H9 (cell line): Measurements from ENCODE around the gene SSBP3. TPM values are rescaled to one million over a fixed set of nuclear protein-coding genes. Genes with fewer than 3 reads are reported as not detected.

Source experiments
- DNase-seq: peaks from one replicate; pipeline ENCODE4 v3.0.0-alpha.2; 2017
- H2AFZ ChIP-seq: one replicate; pipeline ENCODE4 v1.6.1; 2013; ENCODE audit warnings: mild to moderate bottlenecking, low read length, control low read depth, moderate library complexity
- H2AK5ac ChIP-seq: 2 replicates; pipeline ENCODE4 v1.6.1; 2013; ENCODE audit warnings: low read length, control low read depth, mixed read lengths; ENCODE audit not compliant: insufficient read length
- H2BK120ac ChIP-seq: one replicate; pipeline ENCODE4 v1.6.1; 2013; ENCODE audit warnings: low read depth, mild to moderate bottlenecking, low read length, control low read depth, inconsistent platforms; ENCODE audit not compliant: poor library complexity, severe bottlenecking
- H2BK12ac ChIP-seq: 2 replicates; pipeline ENCODE4 v1.6.1; 2013; ENCODE audit warnings: low read length, control low read depth, mixed read lengths, low read depth; ENCODE audit not compliant: insufficient read length
- H2BK15ac ChIP-seq: 2 replicates; pipeline ENCODE4 v1.6.1; 2013; ENCODE audit warnings: low read depth, low read length, control low read depth
- H2BK20ac ChIP-seq: one replicate; pipeline ENCODE4 v1.6.1; 2013; ENCODE audit warnings: low read depth, mild to moderate bottlenecking, low read length, control low read depth, inconsistent platforms; ENCODE audit not compliant: poor library complexity, severe bottlenecking
- H2BK5ac ChIP-seq: 2 replicates; pipeline ENCODE4 v1.6.1; 2013; ENCODE audit warnings: low read length, control low read depth, mixed read lengths; ENCODE audit not compliant: insufficient read length
- H3K14ac ChIP-seq: 2 replicates; pipeline ENCODE4 v1.6.1; 2013; ENCODE audit warnings: low read length, control low read depth; ENCODE audit not compliant: insufficient read depth
- H3K18ac ChIP-seq: 2 replicates; pipeline ENCODE4 v1.6.1; 2013; ENCODE audit warnings: low read depth, mild to moderate bottlenecking, mixed read lengths, low read length, control low read depth; ENCODE audit not compliant: insufficient read length
- H3K23ac ChIP-seq: 2 replicates; pipeline ENCODE4 v1.6.1; 2013; ENCODE audit warnings: low read length, control low read depth, mixed read lengths, low read depth; ENCODE audit not compliant: insufficient read length
- H3K23me2 ChIP-seq: 2 replicates; pipeline ENCODE4 v1.6.1; 2013; ENCODE audit warnings: low read depth, mild to moderate bottlenecking, mixed read lengths, low read length, control low read depth; ENCODE audit not compliant: insufficient read length, poor library complexity, severe bottlenecking
- H3K27ac ChIP-seq: 2 replicates; pipeline ENCODE4 v1.5.1; 2013; ENCODE audit warnings: low read length, control low read depth, mixed read lengths, low read depth; ENCODE audit not compliant: insufficient read length
- H3K27me3 ChIP-seq: 2 replicates; pipeline ENCODE4 v1.6.1; 2013; ENCODE audit warnings: low read length, control low read depth, inconsistent platforms; ENCODE audit not compliant: insufficient read depth
- H3K4ac ChIP-seq: 2 replicates; pipeline ENCODE4 v1.6.1; 2013; ENCODE audit warnings: low read depth, mild to moderate bottlenecking, control low read depth, inconsistent platforms, low read length, moderate library complexity
- H3K4me1 ChIP-seq: 2 replicates; pipeline ENCODE4 v1.6.1; 2013; ENCODE audit warnings: low read length, control low read depth, inconsistent platforms; ENCODE audit not compliant: insufficient read depth
- H3K4me2 ChIP-seq: 2 replicates; pipeline ENCODE4 v1.6.1; 2013; ENCODE audit warnings: low read length, control low read depth, mixed read lengths; ENCODE audit not compliant: insufficient read length, insufficient read depth
- H3K56ac ChIP-seq: 2 replicates; pipeline ENCODE4 v1.6.1; 2013; ENCODE audit warnings: low read depth, mild to moderate bottlenecking, mixed read lengths, low read length, control low read depth; ENCODE audit not compliant: insufficient read length
- H3K79me1 ChIP-seq: 2 replicates; pipeline ENCODE4 v1.6.1; 2013; ENCODE audit warnings: low read depth, mild to moderate bottlenecking, moderate library complexity, low read length, control low read depth, inconsistent platforms; ENCODE audit not compliant: insufficient read depth, poor library complexity, severe bottlenecking
- H3K79me2 ChIP-seq: 2 replicates; pipeline ENCODE4 v1.6.1; 2013; ENCODE audit warnings: low read length, control low read depth, inconsistent platforms; ENCODE audit not compliant: insufficient read depth
- H3K9ac ChIP-seq: 2 replicates; pipeline ENCODE4 v1.6.1; 2013; ENCODE audit warnings: low read length, control low read depth, mixed read lengths; ENCODE audit not compliant: insufficient read length; ENCODE audit errors: extremely low read depth
- H3K9me3 ChIP-seq: one replicate; pipeline ENCODE4 v1.6.1; 2013; ENCODE audit warnings: low read depth, low read length, inconsistent platforms; ENCODE audit not compliant: control insufficient read depth
- H3T11ph ChIP-seq: one replicate; pipeline ENCODE4 v1.6.1; 2013; ENCODE audit warnings: mild to moderate bottlenecking, low read length, control low read depth, inconsistent platforms
- H4K20me1 ChIP-seq: one replicate; pipeline ENCODE4 v1.6.1; 2013; ENCODE audit not compliant: control insufficient read depth, insufficient read length, insufficient read depth
- H4K5ac ChIP-seq: 2 replicates; pipeline ENCODE4 v1.6.1; 2013; ENCODE audit warnings: low read depth, mild to moderate bottlenecking, mixed read lengths, low read length, control low read depth; ENCODE audit not compliant: insufficient read length
- H4K8ac ChIP-seq: replicated peaks from 2 replicates; pipeline ENCODE4 v1.6.1; 2013; ENCODE audit warnings: low read length, control low read depth, mixed read lengths, low read depth; ENCODE audit not compliant: insufficient read length
- H4K91ac ChIP-seq: 2 replicates; pipeline ENCODE4 v1.6.1; 2013; ENCODE audit warnings: low read depth, mild to moderate bottlenecking, moderate library complexity, mixed read lengths, low read length, control low read depth; ENCODE audit not compliant: insufficient read length
- H3K27ac Mint-ChIP-seq, 3 experiments: 2 replicates in 2 of 3; 3 replicates in 1 of 3; pipeline ENCODE4 v1.8.0; 2020 to 2021; ENCODE audit warnings: mixed read lengths in 3 of 3, mild to moderate bottlenecking in 1 of 3, moderate library complexity in 1 of 3
- H3K27me3 Mint-ChIP-seq: 2 replicates; pipeline ENCODE4 v1.8.0; 2021; ENCODE audit warnings: low read depth, mild to moderate bottlenecking, moderate library complexity, mixed read lengths
- H3K36me3 Mint-ChIP-seq, 3 experiments: 2 replicates in 2 of 3; 3 replicates in 1 of 3; pipeline ENCODE4 v1.8.0; 2020 to 2021; ENCODE audit warnings: low read depth in 3 of 3, mixed read lengths in 3 of 3; ENCODE audit not compliant: insufficient read depth in 1 of 3
- H3K4me1 Mint-ChIP-seq, 2 experiments: 2 replicates each; pipeline ENCODE4 v1.8.0; 2020; ENCODE audit warnings: mixed read lengths in 2 of 2
- H3K4me3 Mint-ChIP-seq, 2 experiments: 2 replicates in 1 of 2; 3 replicates in 1 of 2; pipeline ENCODE4 v1.8.0; 2020 to 2021; ENCODE audit warnings: mild to moderate bottlenecking in 2 of 2, mixed read lengths in 2 of 2, moderate library complexity in 1 of 2
- H3K9me3 Mint-ChIP-seq, 2 experiments: 2 replicates in 1 of 2; 3 replicates in 1 of 2; pipeline ENCODE4 v1.8.0; 2020; ENCODE audit warnings: mild to moderate bottlenecking in 2 of 2, mixed read lengths in 2 of 2, moderate library complexity in 1 of 2
- CTCF ChIP-seq: fragments of 200-600 bp; sonication (generic); conservative IDR thresholded peaks from 3 replicates; pipeline ENCODE4 v1.8.0; 2021; ENCODE audit warnings: antibody characterized with exemption, mild to moderate bottlenecking
- WGBS: extraction: QIAGEN DNeasy Blood & Tissue Kit; methylation state at CpG from one replicate; pipeline ENCODE4 v1.1.7; 2013; ENCODE audit warnings: missing lambda C conversion rate, low lambda C conversion rate, mixed read lengths; ENCODE audit not compliant: insufficient read length; ENCODE audit errors: extremely low coverage; 5-methylcytosine and 5-hydroxymethylcytosine counted together
- total RNA-seq: library from RNA; stranded (reverse); gene quantifications from 2 replicates; pipeline ENCODE4 v1.2.1, GENCODE V29; 2021

The SSBP3 gene
- total RNA-seq, 1 experiment from 2014 or later, result 126 TPM

DNA sequence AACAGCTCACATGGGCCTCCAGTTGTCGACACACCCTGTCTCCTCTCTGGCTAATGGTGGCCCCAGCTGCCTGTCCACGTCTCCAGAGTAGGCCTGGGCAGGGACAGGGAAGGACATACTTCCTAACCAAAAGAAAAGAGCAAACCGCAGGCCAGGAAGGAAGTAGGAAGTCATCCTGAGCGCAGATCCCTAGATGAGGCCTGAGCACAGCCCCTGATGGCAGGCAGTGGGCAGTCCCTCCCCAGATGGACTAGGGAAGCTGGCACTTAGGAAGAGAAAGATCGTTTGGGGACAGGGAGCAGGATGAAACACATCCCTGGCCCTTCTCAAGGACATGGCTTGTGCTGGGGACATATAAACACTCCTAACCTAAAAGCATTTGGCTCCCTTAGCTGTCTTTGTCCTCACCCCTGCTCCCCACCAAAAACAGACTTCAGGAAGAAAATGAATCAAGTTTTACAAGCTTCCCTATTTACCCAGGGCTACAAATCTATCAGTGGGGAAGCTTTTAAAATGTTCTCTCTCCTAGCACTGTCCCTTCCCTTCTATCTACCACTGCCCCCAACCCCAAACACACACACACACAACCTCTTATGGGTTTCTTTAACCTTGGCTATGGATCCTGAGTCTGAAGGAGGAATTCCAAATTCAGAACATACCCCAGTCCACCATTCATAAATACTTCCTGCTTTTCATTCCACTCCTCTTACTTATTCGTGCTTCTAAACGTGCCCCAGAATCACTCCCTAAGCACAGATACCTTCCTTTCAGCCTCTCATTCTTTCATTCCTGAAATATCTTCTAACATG lies 21.1 kb downstream of the SSBP3 start:
- H3K27me3 ChIP-seq, result no peaks in the 10 kb centered on the region
- H3T11ph ChIP-seq, result no peak overlapping the region
- H3K36me3 Mint-ChIP-seq, result peaks cover 14 to 40% (median 36%) of the 10 kb centered on the region in 3 experiments; a peak in 6 of 7 replicates
- H3K79me1 ChIP-seq, result peaks cover 4% of the 10 kb centered on the region
- H3K4me2 ChIP-seq, result no peak overlapping the region
- no peak overlapping the region for H4K91ac ChIP-seq
- no peak overlapping the region for H3K18ac ChIP-seq
- no peaks in the 10 kb centered on the region for H3K9me3 ChIP-seq
- no peak overlapping the region for H2BK5ac ChIP-seq
- H3K27ac ChIP-seq, result no peak overlapping the region
- no peak for TF ChIP-seq CTCF
- no peak overlapping the region for H3K4ac ChIP-seq
- no peaks in the 10 kb centered on the region for H3K23me2 ChIP-seq
- peaks cover 41% of the 10 kb centered on the region in 2 experiments for H3K4me1 Mint-ChIP-seq
- H3K14ac ChIP-seq, result no peak overlapping the region
- no peak overlapping the region for H3K4me3 Mint-ChIP-seq
- H2BK15ac ChIP-seq, result no peak overlapping the region
- H3K9ac ChIP-seq, result no peak overlapping the region
- no peaks in the 10 kb centered on the region for H3K27me3 Mint-ChIP-seq
- no peak overlapping the region for H4K8ac ChIP-seq
- H2BK120ac ChIP-seq, result no peak overlapping the region
- H3K79me2 ChIP-seq, result peaks cover 27% of the 10 kb centered on the region
- no CpG with 5 or more reads among the region's 7 CpGs for WGBS
- H2AFZ ChIP-seq, result no peak overlapping the region
- H2AK5ac ChIP-seq, result peak overlapping the region; percentile 72
- no peak overlapping the region for H3K56ac ChIP-seq
- H2BK20ac ChIP-seq, result no peak overlapping the region
- DNase-seq, result no peak
- no peaks in the 10 kb centered on the region for H3K9me3 Mint-ChIP-seq
- H3K4me1 ChIP-seq, result peaks cover 2% of the 10 kb centered on the region; the same call in 1 of the 2 replicates
- H3K23ac ChIP-seq, result no peak overlapping the region
- no peak overlapping the region for H2BK12ac ChIP-seq
- H4K5ac ChIP-seq, result no peak overlapping the region
- peaks cover 6% of the 10 kb centered on the region for H4K20me1 ChIP-seq
- H3K27ac Mint-ChIP-seq, result peak overlapping the region; percentile 25 to 64 (median 46); a peak in 5 of 7 replicates
